Upper lobe of left lung (tissue), 4 donors: Measurements from ENCODE around the gene KDM5C.

Experiments
- POLR2A ChIP-seq, 4 donors: fragments of 450-650 bp; IDR thresholded peaks; one replicate each; pipeline ENCODE4 v1.5.1; 2016 to 2017; ENCODE audit warnings: antibody characterized with exemption in 4 of 4, mild to moderate bottlenecking in 2 of 4
- POLR2AphosphoS5 ChIP-seq, 2 donors: sonication (generic); formaldehyde crosslinking; IDR thresholded peaks; one replicate each; pipeline ENCODE4 v1.5.1; 2017; ENCODE audit warnings: antibody characterized with exemption in 2 of 2
- TF ChIP-seq, protein P1 (sequence below), 6 experiments: fragments of 450-650 bp in 4 of 6; fragments of 200-600 bp in 2 of 6; sonication (generic) in 2 of 6; IDR thresholded peaks; one replicate each; pipeline ENCODE4 v1.5.1; 2016 to 2019; ENCODE audit warnings: antibody characterized with exemption in 6 of 6

DNA sequence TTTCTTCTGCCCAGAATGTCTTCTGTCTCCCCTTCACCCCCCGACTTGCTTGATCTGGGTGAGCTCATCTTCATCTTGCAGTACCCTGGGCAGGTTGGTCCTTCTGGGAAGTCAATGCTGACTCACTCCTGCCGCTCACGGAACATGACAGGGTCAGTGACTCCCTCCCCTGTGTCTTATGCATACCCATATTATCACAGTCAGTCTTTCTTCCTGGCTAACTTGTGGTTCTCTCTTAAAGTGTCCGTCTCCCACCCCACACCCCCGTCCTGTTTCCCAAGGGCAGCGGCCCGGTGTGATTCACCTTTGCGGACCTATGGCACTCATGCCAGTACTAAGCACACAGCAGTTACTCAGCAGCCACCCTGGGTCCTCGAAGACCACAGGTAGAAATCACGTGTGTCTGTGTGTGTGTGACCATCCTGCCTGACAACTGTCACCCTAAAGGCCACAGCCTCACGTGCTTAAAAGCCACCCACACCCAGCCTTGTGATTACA, 38.6 kb upstream of the KDM5C start:
- no peak for TF ChIP-seq POLR2A (IDR thresholded peaks at IDR 0.05)
- TF ChIP-seq, protein P1, sequence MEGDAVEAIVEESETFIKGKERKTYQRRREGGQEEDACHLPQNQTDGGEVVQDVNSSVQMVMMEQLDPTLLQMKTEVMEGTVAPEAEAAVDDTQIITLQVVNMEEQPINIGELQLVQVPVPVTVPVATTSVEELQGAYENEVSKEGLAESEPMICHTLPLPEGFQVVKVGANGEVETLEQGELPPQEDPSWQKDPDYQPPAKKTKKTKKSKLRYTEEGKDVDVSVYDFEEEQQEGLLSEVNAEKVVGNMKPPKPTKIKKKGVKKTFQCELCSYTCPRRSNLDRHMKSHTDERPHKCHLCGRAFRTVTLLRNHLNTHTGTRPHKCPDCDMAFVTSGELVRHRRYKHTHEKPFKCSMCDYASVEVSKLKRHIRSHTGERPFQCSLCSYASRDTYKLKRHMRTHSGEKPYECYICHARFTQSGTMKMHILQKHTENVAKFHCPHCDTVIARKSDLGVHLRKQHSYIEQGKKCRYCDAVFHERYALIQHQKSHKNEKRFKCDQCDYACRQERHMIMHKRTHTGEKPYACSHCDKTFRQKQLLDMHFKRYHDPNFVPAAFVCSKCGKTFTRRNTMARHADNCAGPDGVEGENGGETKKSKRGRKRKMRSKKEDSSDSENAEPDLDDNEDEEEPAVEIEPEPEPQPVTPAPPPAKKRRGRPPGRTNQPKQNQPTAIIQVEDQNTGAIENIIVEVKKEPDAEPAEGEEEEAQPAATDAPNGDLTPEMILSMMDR (IDR thresholded peaks at IDR 0.05) = no peak
- TF ChIP-seq POLR2AphosphoS5 (IDR thresholded peaks at IDR 0.05) = no peak
